Esophagus (tissue), 2 donors: ENCODE data around the gene TMC4. TPM values are rescaled to one million over a fixed set of nuclear protein-coding genes. Genes with fewer than 3 reads are reported as not detected.

Experiments
- H3K27ac ChIP-seq, 2 donors: one replicate each; pipeline ENCODE4 v1.5.1; 2013; ENCODE audit warnings: low read depth in 2 of 2, mild to moderate bottlenecking in 2 of 2, inconsistent platforms in 1 of 2, low read length in 1 of 2, moderate library complexity in 1 of 2
- H3K27me3 ChIP-seq, 2 donors: one replicate each; pipeline ENCODE4 v1.6.1; 2013; ENCODE audit warnings: low read length in 2 of 2, control low read depth in 1 of 2, mild to moderate bottlenecking in 1 of 2; ENCODE audit not compliant: insufficient read depth in 2 of 2, control insufficient read depth in 1 of 2
- H3K36me3 ChIP-seq, 2 donors: one replicate each; pipeline ENCODE4 v1.6.1; 2013; ENCODE audit warnings: low read length in 1 of 2; ENCODE audit not compliant: control insufficient read depth in 2 of 2, insufficient read depth in 2 of 2
- H3K4me1 ChIP-seq, 2 donors: one replicate each; pipeline ENCODE4 v1.6.1; 2013; ENCODE audit warnings: low read length in 1 of 2; ENCODE audit not compliant: control insufficient read depth in 2 of 2, insufficient read depth in 2 of 2
- H3K4me3 ChIP-seq, 2 donors: one replicate each; pipeline ENCODE4 v1.5.1; 2013; ENCODE audit warnings: low read length in 2 of 2, mild to moderate bottlenecking in 2 of 2, low read depth in 1 of 2, moderate library complexity in 1 of 2
- H3K9me3 ChIP-seq, 2 donors: one replicate each; pipeline ENCODE4 v1.6.1; 2013; ENCODE audit warnings: mild to moderate bottlenecking in 2 of 2, low read depth in 1 of 2, low read length in 1 of 2, moderate library complexity in 1 of 2; ENCODE audit not compliant: control insufficient read depth in 2 of 2, insufficient read depth in 1 of 2
- WGBS, 2 donors: extraction: QIAGEN DNeasy Blood & Tissue Kit; methylation state at CpG; one replicate each; pipeline ENCODE4 v1.1.7; 2013; 5-methylcytosine and 5-hydroxymethylcytosine counted together
- polyA plus RNA-seq, 2 donors: library from polyadenylated mRNA; stranded (reverse); fragments of 200-250 nt; gene quantifications; one replicate each; pipeline ENCODE4 v1.2.3, GENCODE V29; 2013
- donor health status: healthy with polysubstance abuse.
- donor health status: Bipolar disorder and iron deficiency.

The TMC4 gene
- polyA plus RNA-seq, 2 donors: 2.9 to 11.0 TPM

GRCh38 chr19:54159352-54160181 is 13.4 kb downstream of the TMC4 start, which contains the start of gene LENG1:
Gene LENG1, minus strand, starts transcription at chr19:54159721. Its CDS starts 26 bp downstream, at chr19:54159695.
- 0% methylated on average over 71 to 72 of the region's 72 CpGs for WGBS, 2 donors
- H3K9me3 ChIP-seq: no peaks in the 10 kb centered on the region
- H3K27ac ChIP-seq: peak within 1 kb of the TSS; percentile 97 to 100
- peaks cover 2 to 32% of the 10 kb centered on the region in 2 donors for H3K4me1 ChIP-seq
- H3K36me3 ChIP-seq: peaks cover 25 to 26% of the 10 kb centered on the region in 2 donors
- peak within 1 kb of the TSS; percentile 63 to 79 for H3K4me3 ChIP-seq
- H3K27me3 ChIP-seq: no peaks in the 10 kb centered on the region

- Histone ChIP-seq H3K27ac (peak overlapping the region; percentile 97 to 100), H3K36me3 (peaks cover 29 to 31% of the 10 kb centered on the region in 2 donors), H3K27me3 (no peaks in the 10 kb centered on the region), H3K4me1 (peaks cover 2 to 32% of the 10 kb centered on the region in 2 donors), H3K4me3 (peak overlapping the region; percentile 63 to 79), H3K9me3 (no peaks in the 10 kb centered on the region)
- 6 to 7% methylated on average over 19 of the region's 19 CpGs for WGBS, 2 donors
Measured at GRCh38 chr19:54158812-54159351, 14.1 kb downstream of the TMC4 start.

- H3K4me3 ChIP-seq: no peak overlapping the region
- peaks cover 0 to 22% of the 10 kb centered on the region in 2 donors for H3K4me1 ChIP-seq
- no peaks in the 10 kb centered on the region for H3K9me3 ChIP-seq
- no peak overlapping the region for H3K27ac ChIP-seq
- H3K27me3 ChIP-seq: no peaks in the 10 kb centered on the region
- WGBS, 2 donors: 81 to 82% methylated on average over 3 of the region's 3 CpGs
- H3K36me3 ChIP-seq: peaks cover 44 to 49% of the 10 kb centered on the region in 2 donors
Measured at GRCh38 chr19:54156953-54157352, 16.0 kb downstream of the TMC4 start.

GRCh38 chr19:54156490-54156889 is 16.5 kb downstream of the TMC4 start:
- H3K36me3 ChIP-seq: peaks cover 47 to 53% of the 10 kb centered on the region in 2 donors

GRCh38 chr19:54155694-54156093 is 17.3 kb downstream of the TMC4 start:
- H3K27ac ChIP-seq: no peak overlapping the region
- H3K27me3 ChIP-seq: no peaks in the 10 kb centered on the region
- H3K36me3 ChIP-seq: peaks cover 47 to 58% of the 10 kb centered on the region in 2 donors
- 71 to 76% methylated on average over 19 of the region's 19 CpGs for WGBS, 2 donors
- H3K4me3 ChIP-seq: no peak overlapping the region
- peaks cover 0 to 17% of the 10 kb centered on the region in 2 donors for H3K4me1 ChIP-seq
- H3K9me3 ChIP-seq: no peaks in the 10 kb centered on the region

More at GRCh38 chr19:54156490-54156889, 16.5 kb downstream of the TMC4 start:
- Histone ChIP-seq H3K9me3 (no peaks in the 10 kb centered on the region), H3K27me3 (no peaks in the 10 kb centered on the region), H3K4me3 (no peak overlapping the region), H3K4me1 (peaks cover 0 to 20% of the 10 kb centered on the region in 2 donors), H3K27ac (no peak overlapping the region)
- 70 to 78% methylated on average over 11 of the region's 11 CpGs for WGBS, 2 donors

- Histone ChIP-seq H3K4me1 (peaks cover 0 to 9% of the 10 kb centered on the region in 2 donors), H3K4me3 (no peak overlapping the region), H3K27ac (no peak overlapping the region), H3K9me3 (no peaks in the 10 kb centered on the region), H3K36me3 (peaks cover 47 to 65% of the 10 kb centered on the region in 2 donors), H3K27me3 (no peaks in the 10 kb centered on the region)
- 67 to 70% methylated on average over 18 of the region's 18 CpGs for WGBS, 2 donors
Measured at GRCh38 chr19:54154603-54155345, 18.2 kb downstream of the TMC4 start.

GRCh38 chr19:54153731-54154326 is 19.1 kb downstream of the TMC4 start:
- Histone ChIP-seq H3K9me3 (no peaks in the 10 kb centered on the region), H3K36me3 (peaks cover 47 to 73% of the 10 kb centered on the region in 2 donors), H3K4me3 (no peak overlapping the region), H3K27ac (no peak overlapping the region), H3K27me3 (no peaks in the 10 kb centered on the region), H3K4me1 (peaks cover 0 to 7% of the 10 kb centered on the region in 2 donors)
- whole genome bisulfite sequencing, 2 donors: 75 to 77% methylated on average over 10 of the region's 10 CpGs

GRCh38 chr19:54152878-54153524 is 20.0 kb downstream of the TMC4 start:
- peak overlapping the region in 1 of 2 donors; percentile 14 for H3K27ac ChIP-seq
- H3K9me3 ChIP-seq: no peaks in the 10 kb centered on the region
- no peaks in the 10 kb centered on the region for H3K4me1 ChIP-seq
- no peak overlapping the region for H3K4me3 ChIP-seq
- H3K27me3 ChIP-seq: no peaks in the 10 kb centered on the region
- H3K36me3 ChIP-seq: peaks cover 47 to 75% of the 10 kb centered on the region in 2 donors
- WGBS, 2 donors: 86 to 90% methylated on average over 25 of the region's 25 CpGs

- Histone ChIP-seq H3K9me3 (no peaks in the 10 kb centered on the region), H3K27me3 (no peaks in the 10 kb centered on the region), H3K4me3 (no peak overlapping the region), H3K27ac (no peak overlapping the region), H3K36me3 (peaks cover 50 to 72% of the 10 kb centered on the region in 2 donors), H3K4me1 (no peaks in the 10 kb centered on the region)
- 91 to 94% methylated on average over 11 to 12 of the region's 12 CpGs for WGBS, 2 donors
Measured at GRCh38 chr19:54152267-54152666, 20.7 kb downstream of the TMC4 start.
